ENCODE results near the gene XYLT1. TPM values are rescaled to one million over a fixed set of nuclear protein-coding genes. Genes with fewer than 3 reads are reported as not detected.
"Not testable (repeated sequence)": the region's sequence is repeated elsewhere in the genome, so short reads cannot be mapped to it uniquely, and the experiment has no call there.

XYLT1 gene
- total RNA-seq, 1 experiment from 2014 or later = 0.80 TPM

DNA sequence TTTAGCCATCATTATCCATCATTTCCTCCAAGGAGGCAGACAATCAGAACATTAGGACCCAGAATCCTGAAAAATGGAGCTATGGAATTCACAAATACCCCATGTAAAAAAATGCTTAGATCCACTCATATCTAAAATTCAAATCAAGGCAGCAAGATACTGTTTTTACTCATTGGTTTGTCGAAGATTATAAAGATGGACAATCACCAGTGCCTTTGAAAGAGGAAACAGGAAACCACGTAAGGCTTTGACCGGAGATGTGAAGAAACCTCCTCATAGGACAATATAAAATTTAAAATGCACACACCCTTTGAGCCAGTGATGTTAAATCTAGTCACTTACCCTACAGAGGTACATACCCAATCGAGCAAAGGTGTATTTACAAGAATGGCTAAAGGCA, 130.0 kb downstream of the XYLT1 start:
- no peak for DNase-seq (ENCODE audit: low read depth)

GRCh38 chr16:17339764-17340541, 130.8 kb downstream of the XYLT1 start:
- DNase-seq (ENCODE audit: low read depth) = no peak

DNA sequence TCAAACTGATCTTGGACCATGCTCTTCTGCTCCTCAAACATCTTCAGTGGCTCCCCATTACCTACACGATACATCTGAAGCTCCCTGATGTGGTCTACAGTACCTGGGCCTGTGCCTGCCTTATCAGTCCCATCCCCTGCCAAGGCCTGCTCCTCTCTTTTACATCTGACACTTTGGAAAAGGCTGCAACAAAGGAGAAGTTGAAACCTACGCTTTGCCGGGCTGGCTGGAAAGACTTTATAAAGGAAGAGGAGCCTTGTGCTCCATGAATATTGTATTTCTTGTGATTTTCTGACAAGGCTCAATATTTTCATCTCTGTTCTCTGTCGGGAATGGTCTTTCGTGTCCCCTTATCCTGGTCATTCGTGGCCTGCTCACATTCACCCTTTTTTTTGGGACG, 132.5 kb downstream of the XYLT1 start:
- DNase-seq (ENCODE audit: low read depth) = no peak

DNA sequence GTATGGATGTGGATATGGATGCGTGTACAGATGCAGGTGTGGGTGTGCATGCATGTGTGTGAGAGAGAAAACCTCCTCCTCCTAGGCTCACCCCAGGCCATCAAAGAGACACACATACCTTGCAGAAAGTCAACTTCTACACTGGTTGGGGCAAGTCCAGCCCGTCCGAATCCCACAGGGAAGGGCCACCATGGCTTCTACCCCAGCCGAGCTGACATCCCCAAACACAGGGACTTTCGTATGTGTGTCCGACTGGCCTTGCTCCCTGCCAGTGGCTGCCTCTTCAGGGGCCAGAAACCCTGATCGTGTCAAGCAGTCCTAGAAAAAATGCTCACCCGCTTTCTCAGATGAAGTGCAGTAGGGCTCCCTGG, 134.2 kb downstream of the XYLT1 start:
- no peak for DNase-seq (ENCODE audit: low read depth)

DNA sequence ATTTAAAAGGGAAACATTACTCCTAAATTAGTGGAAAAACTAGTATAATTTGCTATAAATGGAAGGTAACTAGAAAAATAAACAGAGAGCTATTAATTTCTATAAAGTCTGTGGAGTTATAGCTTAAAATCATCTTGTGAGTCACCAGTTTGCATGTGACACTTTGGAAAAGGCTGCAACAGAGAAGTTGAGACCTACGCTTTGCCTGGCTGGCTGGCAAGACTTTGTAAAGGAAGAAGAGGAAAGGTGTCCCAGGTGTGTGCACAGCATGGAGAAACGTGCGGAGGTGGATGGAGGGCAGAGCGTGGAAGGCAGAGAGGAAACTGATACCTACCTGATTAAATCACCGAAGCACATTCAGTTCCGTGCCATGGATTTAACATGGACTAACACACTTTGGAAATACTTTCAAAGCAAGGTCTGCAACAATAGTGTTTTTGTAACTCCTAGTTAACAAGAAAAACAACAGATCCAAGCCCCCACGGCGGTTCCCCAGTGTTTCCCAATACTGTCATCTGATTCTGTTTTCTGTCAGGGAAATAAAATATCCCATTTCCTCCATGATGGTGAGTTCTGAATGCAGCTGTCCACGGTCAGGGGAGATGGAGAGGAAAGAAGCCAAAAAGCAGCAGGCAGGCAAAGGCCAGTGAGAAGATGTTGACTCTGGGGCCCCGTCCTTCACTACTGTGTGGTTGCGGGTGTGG, 134.8 kb downstream of the XYLT1 start:
- no peak for DNase-seq (ENCODE audit: low read depth)

DNA sequence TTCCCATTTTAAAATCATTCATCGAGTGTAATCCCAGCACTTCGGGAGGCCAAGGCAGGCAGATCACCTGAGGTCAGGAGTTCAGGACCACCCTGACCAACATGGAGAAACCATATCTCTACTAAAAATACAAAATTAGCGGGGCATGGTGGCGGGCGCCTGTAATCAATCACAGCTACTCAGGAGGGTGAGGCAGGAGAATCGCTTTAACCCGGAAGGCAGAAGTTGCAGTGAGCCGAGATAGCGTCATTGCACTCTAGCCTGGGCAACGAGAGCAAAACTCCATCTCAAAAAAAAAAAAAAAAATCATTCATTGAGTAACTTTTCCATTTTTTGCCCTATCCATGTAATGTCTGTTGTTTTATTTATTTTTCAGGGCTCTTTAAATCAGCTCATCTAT, 135.4 kb downstream of the XYLT1 start:
- not testable (repeated sequence) for DNase-seq (ENCODE audit: low read depth)

- DNase-seq (ENCODE audit: low read depth) = peak; percentile 34
Observed at GRCh38 chr16:17334096-17334495, 136.7 kb downstream of the XYLT1 start.

GRCh38 chr16:17333229-17333628, 137.5 kb downstream of the XYLT1 start:
- DNase-seq (ENCODE audit: low read depth) = no peak

DNA sequence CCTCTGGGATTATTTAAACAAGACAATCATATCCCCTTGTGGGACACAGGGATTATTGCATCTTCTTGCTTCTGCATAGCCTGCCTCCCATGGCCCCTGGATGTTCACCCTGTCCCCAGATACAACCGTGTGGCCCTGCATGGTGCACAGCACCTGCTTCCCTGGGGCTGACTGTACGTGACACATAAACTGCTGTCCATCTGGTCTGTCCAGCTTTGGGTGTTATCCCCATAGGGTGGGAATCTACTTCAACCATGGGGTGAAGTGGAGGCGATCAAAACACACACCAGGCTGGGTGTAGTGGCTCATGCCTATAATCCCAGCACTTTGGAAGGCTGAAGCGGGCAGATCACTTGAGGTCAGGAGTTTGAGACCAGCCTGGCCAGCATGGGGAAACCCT, 138.8 kb downstream of the XYLT1 start:
- DNase-seq (ENCODE audit: low read depth) = no peak

GRCh38 chr16:17331071-17331607, 139.6 kb downstream of the XYLT1 start:
- DNase-seq (ENCODE audit: low read depth) = no peak

DNA sequence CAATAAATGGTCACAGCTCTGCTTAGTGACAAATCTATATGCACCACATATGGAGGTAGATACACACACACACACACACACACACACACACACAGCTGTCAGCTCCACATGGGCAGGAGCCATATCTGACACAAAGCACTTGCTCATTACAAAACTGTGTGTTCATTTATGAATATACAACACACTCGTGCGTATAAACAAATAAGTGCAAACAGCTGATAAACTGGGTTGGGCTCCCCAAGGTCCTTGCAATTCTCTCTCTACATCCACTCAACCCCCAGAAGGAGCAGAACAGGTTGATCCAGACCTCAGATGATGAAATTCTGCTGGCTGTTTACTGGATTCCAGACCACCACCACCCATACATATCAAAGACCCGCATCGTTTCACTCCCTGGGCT, 140.7 kb downstream of the XYLT1 start:
- DNase-seq (ENCODE audit: low read depth) = no peak

DNA sequence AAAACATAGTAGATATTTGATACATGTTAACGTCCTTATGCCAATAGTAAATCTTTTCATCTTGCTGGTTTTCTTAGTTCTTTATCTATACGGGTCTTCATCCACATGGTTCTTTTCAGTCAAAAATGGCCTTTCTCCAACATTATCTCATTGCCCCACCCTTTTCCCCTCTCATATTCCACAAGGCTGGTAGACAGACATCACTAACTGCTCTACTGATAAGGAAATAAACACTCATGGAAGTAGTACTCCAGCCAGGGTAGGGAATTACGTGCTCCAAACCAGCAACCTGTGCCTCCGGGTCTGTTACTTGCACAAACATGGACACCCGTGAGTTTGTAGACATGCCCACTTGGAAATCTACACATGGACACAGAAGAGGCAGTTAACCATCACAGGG, 141.4 kb downstream of the XYLT1 start:
- no peak for DNase-seq (ENCODE audit: low read depth)

DNA sequence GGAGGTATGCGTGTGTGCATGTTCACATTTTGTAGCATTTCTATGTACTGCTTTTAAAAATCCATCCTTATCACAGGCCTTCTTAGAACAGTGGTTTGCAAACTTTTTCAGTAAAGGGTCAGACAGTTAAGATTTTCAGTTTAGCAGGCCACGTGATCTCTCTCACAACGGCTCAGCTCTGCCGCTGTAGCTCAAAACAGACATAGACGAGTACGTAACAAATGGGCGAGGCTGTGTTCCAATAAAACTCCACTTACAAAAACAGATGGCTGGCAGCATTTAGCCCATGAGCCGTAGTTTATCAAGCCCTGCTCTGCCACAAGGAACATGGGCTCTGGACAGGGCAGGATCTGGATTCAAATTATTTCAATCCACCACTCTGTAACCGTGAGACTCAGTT, 141.8 kb downstream of the XYLT1 start:
- no peak for DNase-seq (ENCODE audit: low read depth)

DNA sequence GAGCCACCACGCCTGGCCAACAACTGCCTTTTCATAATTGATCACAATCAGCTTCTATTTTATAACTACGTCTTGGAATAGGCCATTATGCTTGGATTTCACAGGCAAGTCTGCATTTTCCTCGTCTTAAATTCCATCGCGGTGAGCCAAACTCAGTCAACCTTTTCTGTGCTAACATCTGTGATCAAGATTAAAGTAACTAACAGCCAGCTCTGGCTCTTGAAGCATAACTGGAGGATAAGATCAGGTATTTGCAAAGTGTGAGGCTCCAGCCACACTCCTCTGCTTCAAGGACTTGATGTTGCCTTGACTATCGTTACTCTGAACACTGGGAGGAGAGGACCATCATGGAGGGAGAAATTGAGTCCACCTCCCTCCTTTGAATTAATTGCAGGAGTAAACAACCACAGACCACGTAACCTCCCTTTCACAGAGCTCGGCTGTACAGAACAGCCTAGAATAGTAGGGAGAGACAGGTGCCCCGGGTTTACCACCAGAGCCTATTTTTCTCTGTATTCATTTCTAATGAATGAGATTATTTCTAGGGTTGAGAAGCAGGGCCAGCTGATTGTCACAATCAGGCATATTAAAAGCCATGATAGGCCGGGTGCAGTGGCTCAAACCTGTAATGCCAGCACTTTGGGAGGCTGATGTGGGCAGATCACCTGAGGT, 143.0 kb downstream of the XYLT1 start:
- no peak for DNase-seq (ENCODE audit: low read depth)

DNA sequence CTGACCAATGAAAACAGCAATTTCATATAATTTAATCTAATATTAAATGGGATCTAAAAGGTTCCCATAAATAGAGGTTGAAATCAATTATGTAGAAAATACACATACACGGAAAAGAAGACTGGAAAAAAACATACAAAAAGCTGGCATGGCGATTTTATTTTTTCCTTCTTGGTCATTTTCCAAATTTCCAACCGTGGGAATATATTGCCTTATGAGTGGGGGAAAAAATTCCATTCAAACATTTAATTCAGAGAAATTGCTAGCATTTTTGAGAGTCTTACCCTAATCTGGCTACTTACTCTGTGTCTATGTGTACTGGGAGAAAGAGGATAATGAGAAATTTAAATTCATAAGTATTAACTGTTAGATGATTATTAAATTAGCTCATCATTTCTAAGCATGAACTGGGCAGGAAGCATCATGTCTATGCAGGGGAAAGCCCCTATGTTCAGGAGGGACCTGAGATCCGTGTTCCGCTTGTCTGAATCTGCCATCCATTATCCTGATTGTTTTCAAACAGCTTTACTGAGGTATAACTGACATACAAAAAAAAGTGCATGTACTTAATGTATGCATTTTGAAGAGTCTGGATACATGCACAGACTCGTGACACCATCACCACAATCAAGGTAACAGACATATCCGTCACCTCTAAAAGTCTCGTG, 145.2 kb downstream of the XYLT1 start:
- no peak for DNase-seq (ENCODE audit: low read depth)

DNA sequence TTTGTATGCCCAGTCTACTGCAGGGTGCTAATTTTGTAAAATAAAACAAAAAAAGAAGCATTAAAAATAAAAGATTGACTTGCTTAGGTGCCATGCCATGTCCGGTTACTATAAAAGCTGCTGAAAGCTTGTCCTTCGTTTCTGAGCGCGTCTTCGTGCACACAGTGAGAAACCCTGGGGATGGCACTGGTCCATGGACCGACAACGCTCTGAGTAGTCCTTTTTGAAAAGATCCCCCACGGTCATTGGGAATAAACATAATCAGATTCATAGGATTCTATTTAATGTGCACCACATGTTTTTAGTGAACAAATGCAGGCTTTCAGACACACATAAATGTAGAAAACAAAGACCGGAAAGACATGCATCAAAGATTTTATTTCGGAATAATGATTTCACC, 146.3 kb downstream of the XYLT1 start:
- no peak for DNase-seq (ENCODE audit: low read depth)

- DNase-seq (ENCODE audit: low read depth) = no peak
Observed at GRCh38 chr16:17323171-17323570, 147.6 kb downstream of the XYLT1 start.

- DNase-seq (ENCODE audit: low read depth) = no peak
Observed at GRCh38 chr16:17321824-17322223, 148.9 kb downstream of the XYLT1 start.

- DNase-seq (ENCODE audit: low read depth) = no peak
Observed at GRCh38 chr16:17320009-17320408, 150.8 kb downstream of the XYLT1 start.

- no peak for DNase-seq (ENCODE audit: low read depth)
Observed at GRCh38 chr16:17318238-17318637, 152.5 kb downstream of the XYLT1 start.

GRCh38 chr16:17316005-17316404, 154.8 kb downstream of the XYLT1 start:
- DNase-seq (ENCODE audit: low read depth) = no peak

Measured in HT1080 (cell line).